ENCODE results near the gene TP73. TPM values are rescaled to one million over a fixed set of nuclear protein-coding genes. Genes with fewer than 3 reads are reported as not detected.

TP73 gene
- total and polyA plus RNA-seq, 2 donors (not counting 1 experiment from before 2014, with no cell fraction given), result 1.2 to 2.4 TPM

DNA sequence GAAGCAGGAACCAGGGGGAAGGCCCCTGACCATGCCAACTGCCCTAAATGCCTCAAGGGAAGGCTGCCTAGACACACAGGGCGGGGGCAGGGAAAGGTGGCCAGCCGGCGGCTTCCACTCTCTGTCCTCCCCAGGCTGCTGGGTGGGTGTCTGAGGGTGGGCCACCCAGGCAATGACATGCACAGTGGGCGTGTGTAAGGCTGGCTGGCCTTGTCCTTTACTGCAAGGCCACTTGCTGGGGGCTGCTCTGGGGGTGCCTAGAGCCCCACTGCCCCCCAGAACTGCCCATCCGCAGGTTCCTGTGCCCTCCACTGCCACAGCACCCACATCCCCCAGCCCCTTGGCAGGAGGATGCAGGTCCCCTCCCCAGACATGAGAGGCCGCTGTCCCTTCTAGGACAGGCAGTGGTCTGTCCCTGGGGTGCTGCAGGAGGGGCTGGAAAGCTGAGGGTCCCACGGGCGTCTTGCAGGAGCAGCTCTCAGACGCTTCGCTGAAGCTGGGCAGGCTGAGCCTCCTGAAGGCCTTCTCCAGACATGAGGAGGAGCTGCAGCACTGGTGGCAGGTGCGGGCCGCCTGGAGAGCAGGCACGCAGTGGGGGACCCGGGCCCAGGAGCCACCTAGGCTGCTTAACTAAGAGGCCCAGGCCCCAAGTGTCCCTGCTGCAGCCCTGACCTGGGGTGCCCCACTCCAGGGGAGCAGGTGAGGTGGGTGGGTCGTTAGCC, 110.0 kb downstream of the TP73 start:
- no peak for DNase-seq
- H3K27ac Mint-ChIP-seq, result no peak overlapping the region
- WGBS (ENCODE audit: insufficient coverage), result 84% methylated on average over 14 of the region's 15 CpGs
- no peak overlapping the region for H3K4me3 Mint-ChIP-seq
- ChIA-PET CTCF (no interaction called here), POLR2A (no interaction called here)
- TF ChIP-seq, protein P1, sequence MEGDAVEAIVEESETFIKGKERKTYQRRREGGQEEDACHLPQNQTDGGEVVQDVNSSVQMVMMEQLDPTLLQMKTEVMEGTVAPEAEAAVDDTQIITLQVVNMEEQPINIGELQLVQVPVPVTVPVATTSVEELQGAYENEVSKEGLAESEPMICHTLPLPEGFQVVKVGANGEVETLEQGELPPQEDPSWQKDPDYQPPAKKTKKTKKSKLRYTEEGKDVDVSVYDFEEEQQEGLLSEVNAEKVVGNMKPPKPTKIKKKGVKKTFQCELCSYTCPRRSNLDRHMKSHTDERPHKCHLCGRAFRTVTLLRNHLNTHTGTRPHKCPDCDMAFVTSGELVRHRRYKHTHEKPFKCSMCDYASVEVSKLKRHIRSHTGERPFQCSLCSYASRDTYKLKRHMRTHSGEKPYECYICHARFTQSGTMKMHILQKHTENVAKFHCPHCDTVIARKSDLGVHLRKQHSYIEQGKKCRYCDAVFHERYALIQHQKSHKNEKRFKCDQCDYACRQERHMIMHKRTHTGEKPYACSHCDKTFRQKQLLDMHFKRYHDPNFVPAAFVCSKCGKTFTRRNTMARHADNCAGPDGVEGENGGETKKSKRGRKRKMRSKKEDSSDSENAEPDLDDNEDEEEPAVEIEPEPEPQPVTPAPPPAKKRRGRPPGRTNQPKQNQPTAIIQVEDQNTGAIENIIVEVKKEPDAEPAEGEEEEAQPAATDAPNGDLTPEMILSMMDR (IDR thresholded peaks at IDR 0.05), result no peak
- TF ChIP-seq EZH2 (IDR thresholded peaks at IDR 0.05; ENCODE audit: borderline replicate concordance, insufficient read depth, low read depth, low read length, poor library complexity, severe bottlenecking), result no peak
- intact Hi-C loops (cut with micrococcal nuclease), result no loop called here
- no peaks in the 10 kb centered on the region for H4K20me1 ChIP-seq (ENCODE audit: control insufficient read depth, insufficient read depth, low read length, poor library complexity, severe bottlenecking)
- no peak overlapping the region for H2AFZ ChIP-seq (ENCODE audit: insufficient read depth, low read depth, low read length, poor library complexity, severe bottlenecking)
- no peak for ATAC-seq (ENCODE audit: low read depth)
- H3K9ac ChIP-seq (ENCODE audit: low read length), result no peak overlapping the region
- no peaks in the 10 kb centered on the region for H3K4me1 ChIP-seq (ENCODE audit: control insufficient read depth in 2 of 2, insufficient read depth in 2 of 2, low read length in 2 of 2)
- H3K36me3 ChIP-seq (replicated peaks in 1 of 2; ENCODE audit: control extremely low read depth in 1 of 2, control insufficient read depth in 1 of 2, extremely low read depth in 1 of 2, insufficient read depth in 2 of 2, low read length in 1 of 2), result no peaks in the 10 kb centered on the region
- peaks cover 0 to 12% (median 0%) of the 10 kb centered on the region in 3 donors for H3K9me3 ChIP-seq (ENCODE audit: control extremely low read depth in 1 of 3, control insufficient read depth in 2 of 3, insufficient read depth in 1 of 3, low read length in 2 of 3)
- no peaks in the 10 kb centered on the region for H3K4me1 Mint-ChIP-seq
- H3K4me3 ChIP-seq (ENCODE audit: control extremely low read depth in 1 of 5, extremely low read depth in 1 of 5, insufficient read depth in 1 of 5, low read depth in 2 of 5, low read length in 4 of 5), result no peak overlapping the region
- no peak overlapping the region for H3K27ac ChIP-seq (ENCODE audit: low read length in 2 of 2)
- H3K27me3 Mint-ChIP-seq, result peaks cover 44% of the 10 kb centered on the region
- no peaks in the 10 kb centered on the region for H3K9me3 Mint-ChIP-seq (ENCODE audit: insufficient read depth)
- H3K4me2 ChIP-seq (replicated peaks; ENCODE audit: low read depth, low read length, poor library complexity, severe bottlenecking), result no peak overlapping the region
- no peaks in the 10 kb centered on the region for H3K79me2 ChIP-seq (ENCODE audit: control insufficient read depth, insufficient read depth, low read length)
- H3K27me3 ChIP-seq (replicated peaks in 1 of 4; ENCODE audit: control extremely low read depth in 1 of 4, control insufficient read depth in 3 of 4, insufficient read depth in 4 of 4, low read length in 3 of 4), result peaks cover 0 to 7% (median 0%) of the 10 kb centered on the region in 4 experiments

DNA sequence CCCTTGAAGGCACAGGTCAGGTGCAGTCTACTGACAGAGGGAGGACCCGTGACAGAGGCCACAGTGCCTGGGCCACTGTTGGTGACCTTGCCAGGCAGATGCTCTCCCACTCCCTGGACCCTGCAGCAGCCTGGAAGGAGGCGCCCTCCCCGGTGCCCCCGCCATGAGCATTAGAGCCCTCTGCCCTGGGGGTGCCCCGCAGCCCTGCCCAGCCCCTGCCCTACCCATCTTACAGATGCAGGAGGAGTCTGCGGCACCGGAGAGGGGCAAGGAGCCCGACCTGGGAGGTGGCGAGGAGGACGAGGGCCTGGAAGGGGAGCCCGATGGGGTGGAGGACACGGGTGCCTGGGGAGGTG, 110.5 kb downstream of the TP73 start:
- no peaks in the 10 kb centered on the region for H3K9me3 Mint-ChIP-seq (ENCODE audit: insufficient read depth)
- no peak overlapping the region for H3K4me2 ChIP-seq (replicated peaks; ENCODE audit: low read depth, low read length, poor library complexity, severe bottlenecking)
- H3K27me3 ChIP-seq (replicated peaks in 1 of 4; ENCODE audit: control extremely low read depth in 1 of 4, control insufficient read depth in 3 of 4, insufficient read depth in 4 of 4, low read length in 3 of 4), result peaks cover 0 to 7% (median 0%) of the 10 kb centered on the region in 4 experiments
- TF ChIP-seq, protein P1 (IDR thresholded peaks at IDR 0.05), result no peak
- TF ChIP-seq EZH2 (IDR thresholded peaks at IDR 0.05; ENCODE audit: borderline replicate concordance, insufficient read depth, low read depth, low read length, poor library complexity, severe bottlenecking), result no peak
- peaks cover 0 to 12% (median 0%) of the 10 kb centered on the region in 3 donors for H3K9me3 ChIP-seq (ENCODE audit: control extremely low read depth in 1 of 3, control insufficient read depth in 2 of 3, insufficient read depth in 1 of 3, low read length in 2 of 3)
- DNase-seq (no peak), ATAC-seq (ENCODE audit: low read depth) (no peak)
- CTCF ChIA-PET, result no interaction called here
- no peak overlapping the region for H3K27ac ChIP-seq (ENCODE audit: low read length in 2 of 2)
- H3K27me3 Mint-ChIP-seq, result peaks cover 49% of the 10 kb centered on the region
- no peak overlapping the region for H3K27ac Mint-ChIP-seq
- no peaks in the 10 kb centered on the region for H3K36me3 ChIP-seq (replicated peaks in 1 of 2; ENCODE audit: control extremely low read depth in 1 of 2, control insufficient read depth in 1 of 2, extremely low read depth in 1 of 2, insufficient read depth in 2 of 2, low read length in 1 of 2)
- no peaks in the 10 kb centered on the region for H4K20me1 ChIP-seq (ENCODE audit: control insufficient read depth, insufficient read depth, low read length, poor library complexity, severe bottlenecking)
- H3K79me2 ChIP-seq (ENCODE audit: control insufficient read depth, insufficient read depth, low read length), result no peaks in the 10 kb centered on the region
- H3K4me1 ChIP-seq (ENCODE audit: control insufficient read depth in 2 of 2, insufficient read depth in 2 of 2, low read length in 2 of 2), result no peaks in the 10 kb centered on the region
- no peak overlapping the region for H3K4me3 Mint-ChIP-seq
- WGBS (ENCODE audit: insufficient coverage), result 86% methylated on average over 8 of the region's 12 CpGs
- H2AFZ ChIP-seq (ENCODE audit: insufficient read depth, low read depth, low read length, poor library complexity, severe bottlenecking), result no peak overlapping the region
- H3K4me1 Mint-ChIP-seq, result no peaks in the 10 kb centered on the region
- H3K9ac ChIP-seq (ENCODE audit: low read length), result no peak overlapping the region
- POLR2A ChIA-PET, result no interaction called here
- H3K4me3 ChIP-seq (ENCODE audit: control extremely low read depth in 1 of 5, extremely low read depth in 1 of 5, insufficient read depth in 1 of 5, low read depth in 2 of 5, low read length in 4 of 5), result no peak overlapping the region
- intact Hi-C loops (cut with micrococcal nuclease), result no loop called here

All from B cell (primary cell).